GM19239 (cell line): ENCODE measurements around the gene CXorf38.
"Not testable (repeated sequence)": the region's sequence is repeated elsewhere in the genome, so short reads cannot be mapped to it uniquely, and the experiment has no call there.

Experiments
- DNase-seq: peaks from one replicate; pipeline ENCODE4 v3.0.0; 2011; ENCODE audit warnings: low spot score; ENCODE audit not compliant: insufficient read length
- FAIRE-seq: peaks from 2 replicates; lab custom pipeline; 2011; peaks lifted over from hg19 to GRCh38; lab: Jason Lieb, UNC

Gene CXorf38

DNA sequence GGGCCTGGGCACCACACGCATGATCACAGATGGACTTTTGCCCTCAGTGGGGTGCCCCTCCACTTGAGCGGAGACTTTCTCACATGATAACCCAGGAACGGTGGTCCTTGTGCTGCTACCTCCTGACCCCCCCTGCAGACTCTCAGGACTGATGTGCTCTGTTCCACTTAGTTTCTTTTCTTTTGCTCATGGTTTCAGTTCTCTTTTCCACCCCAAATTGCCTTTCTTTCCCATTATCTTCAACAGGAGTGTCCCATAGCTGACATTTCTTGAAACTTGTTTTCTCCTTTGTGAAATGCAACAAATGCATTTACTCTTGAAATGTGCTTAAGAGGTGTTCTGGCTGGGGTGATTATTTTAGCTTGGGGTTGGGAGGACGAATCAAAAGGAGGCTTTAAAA, 15.2 kb downstream of the CXorf38 start:
- FAIRE-seq = no peak

DNA sequence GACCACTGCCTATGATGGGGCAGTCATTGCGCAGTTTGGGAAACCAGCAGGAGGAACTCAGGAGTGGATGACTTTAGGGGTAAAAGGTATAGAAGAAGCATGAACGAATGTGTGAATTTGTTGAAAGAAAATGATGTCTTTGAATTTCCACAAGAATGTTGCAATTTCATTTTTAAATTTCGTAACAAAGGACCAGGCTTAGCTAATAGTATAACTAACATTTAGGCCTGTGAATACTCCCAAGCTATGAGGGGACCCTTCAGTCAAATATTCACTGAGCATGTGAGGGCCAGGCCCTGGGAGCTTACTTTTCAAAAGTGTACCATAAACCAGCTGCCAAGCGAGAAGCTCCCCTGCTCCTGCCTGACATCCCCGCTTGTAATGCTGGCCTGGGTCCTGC, 18.9 kb downstream of the CXorf38 start:
- DNase-seq (no peak), FAIRE-seq (no peak)

More for the DNA sequence above, 15.2 kb downstream of the CXorf38 start:
- no peak for DNase-seq

DNA sequence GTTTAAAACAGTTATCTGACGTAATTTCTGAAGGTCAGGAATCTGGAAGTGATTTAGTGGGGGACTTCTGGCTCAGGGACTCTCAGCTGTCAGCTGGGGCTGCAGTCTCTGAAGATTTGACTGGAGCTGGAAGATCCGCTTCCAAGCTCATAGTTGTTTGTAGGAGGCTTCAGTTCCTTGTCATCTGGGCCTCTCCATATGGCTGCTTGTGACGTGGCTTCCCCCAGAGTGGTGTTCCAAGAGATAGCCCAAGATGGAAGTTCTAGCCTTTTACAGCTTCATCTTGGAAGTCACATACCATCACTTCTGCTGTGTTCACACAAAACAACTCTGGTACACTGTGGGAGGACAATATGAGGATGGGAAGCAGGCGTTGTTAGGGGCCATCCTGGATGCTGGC, 22.1 kb downstream of the CXorf38 start:
- FAIRE-seq (no peak), DNase-seq (no peak)

DNA sequence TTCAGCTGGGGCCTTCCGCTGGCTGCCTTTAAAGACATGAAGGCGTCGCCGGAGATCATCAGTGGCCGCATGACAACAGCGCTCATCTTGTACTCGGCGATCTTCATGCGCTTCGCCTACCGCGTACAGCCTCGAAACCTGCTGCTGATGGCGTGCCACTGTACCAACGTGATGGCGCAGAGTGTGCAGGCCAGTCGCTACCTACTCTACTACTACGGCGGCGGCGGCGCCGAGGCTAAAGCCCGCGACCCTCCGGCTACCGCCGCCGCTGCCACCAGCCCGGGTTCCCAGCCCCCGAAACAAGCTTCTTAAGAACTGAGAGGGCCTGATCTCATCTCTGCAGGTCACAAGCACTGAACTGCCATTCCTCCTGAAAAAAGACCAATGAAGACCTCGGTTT, 23.7 kb downstream of the CXorf38 start:
- FAIRE-seq (no peak), DNase-seq (no peak)

GRCh38 chrX:40623139-40623536, 24.2 kb downstream of the CXorf38 start, which contains the start of gene MPC1L:
MPC1L (plus strand) TSS chrX:40623428; CDS start chrX:40623566, 138 bp downstream.
- no peak for DNase-seq
- FAIRE-seq = no peak

- FAIRE-seq (no peak), DNase-seq (no peak)
These were observed 24.8 kb downstream of the CXorf38 start for GRCh38 chrX:40622479-40623138.

DNA sequence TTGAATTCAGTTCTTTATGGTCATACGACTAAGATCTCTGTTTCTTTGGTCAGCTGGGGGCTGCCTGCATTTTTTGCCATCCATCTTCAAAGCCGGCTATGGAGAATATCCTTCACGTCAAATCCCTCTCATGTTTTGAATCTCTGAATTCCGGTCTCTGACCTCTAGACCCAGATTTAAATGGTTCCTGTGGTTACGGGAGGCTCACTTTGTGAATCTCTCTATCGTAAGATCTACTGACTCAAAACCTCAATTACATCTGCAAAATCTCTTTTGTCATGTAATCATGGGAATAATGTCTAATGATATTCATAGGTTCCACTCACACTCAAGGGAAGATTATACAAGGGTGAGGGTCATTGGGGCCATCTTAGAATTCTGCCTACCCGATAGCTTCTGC, 29.8 kb downstream of the CXorf38 start:
- FAIRE-seq (no peak), DNase-seq (no peak)

- no peak for DNase-seq
- FAIRE-seq = no peak
These were observed 31.4 kb downstream of the CXorf38 start for GRCh38 chrX:40615976-40616375.

- FAIRE-seq (no peak), DNase-seq (no peak)
These were observed 34.9 kb downstream of the CXorf38 start for GRCh38 chrX:40612511-40612910.

DNA sequence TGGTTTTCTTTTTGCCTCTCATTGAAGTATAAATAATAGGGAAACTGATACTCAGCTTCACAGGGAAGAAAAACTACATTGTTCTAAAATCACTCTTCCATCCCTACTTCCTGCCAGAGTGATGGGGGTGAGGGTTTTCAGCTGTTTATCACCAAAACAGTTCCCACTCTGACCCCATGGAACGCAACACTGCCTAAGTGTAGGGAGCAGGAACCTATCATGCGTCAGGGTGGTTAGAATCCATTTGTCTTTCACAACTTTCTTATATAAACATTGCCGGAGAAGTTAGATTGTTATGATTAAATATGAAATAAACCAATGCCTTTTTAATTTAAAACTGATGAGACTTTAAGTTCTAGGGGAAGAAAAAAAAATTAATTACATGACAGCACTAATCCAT, 40.0 kb downstream of the CXorf38 start:
- FAIRE-seq (peak; percentile 66), DNase-seq (no peak)

GRCh38 chrX:40603446-40603845, 43.9 kb downstream of the CXorf38 start:
- no peak for FAIRE-seq
- no peak for DNase-seq

GRCh38 chrX:40589616-40590321, 57.6 kb downstream of the CXorf38 start:
- not testable (repeated sequence) for DNase-seq, FAIRE-seq

GRCh38 chrX:40587623-40588022, 59.7 kb downstream of the CXorf38 start:
- not testable (repeated sequence) for DNase-seq, FAIRE-seq

GRCh38 chrX:40582811-40583210, 64.5 kb downstream of the CXorf38 start:
- FAIRE-seq (peak; percentile 14), DNase-seq (no peak)

DNA sequence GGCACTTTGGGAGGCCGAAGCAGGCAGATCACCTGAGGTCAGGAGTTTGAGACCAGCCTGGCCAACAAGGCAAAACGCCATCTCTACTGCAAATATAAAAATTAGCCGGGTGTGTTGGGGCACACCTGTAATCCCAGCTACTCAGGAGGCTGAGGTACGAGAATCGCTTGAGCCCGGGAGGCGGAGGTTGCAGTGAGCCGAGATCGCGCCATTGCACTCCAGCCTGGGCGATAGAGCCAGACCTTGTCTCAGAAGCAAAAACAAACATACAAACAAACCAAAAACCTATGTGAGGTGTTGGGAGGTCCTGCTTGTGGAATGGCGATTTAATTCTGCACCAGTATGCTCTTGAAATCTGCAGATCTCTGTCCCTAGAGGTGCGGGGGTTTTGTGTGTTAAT, 65.2 kb downstream of the CXorf38 start:
- DNase-seq, FAIRE-seq: not testable (repeated sequence)

DNA sequence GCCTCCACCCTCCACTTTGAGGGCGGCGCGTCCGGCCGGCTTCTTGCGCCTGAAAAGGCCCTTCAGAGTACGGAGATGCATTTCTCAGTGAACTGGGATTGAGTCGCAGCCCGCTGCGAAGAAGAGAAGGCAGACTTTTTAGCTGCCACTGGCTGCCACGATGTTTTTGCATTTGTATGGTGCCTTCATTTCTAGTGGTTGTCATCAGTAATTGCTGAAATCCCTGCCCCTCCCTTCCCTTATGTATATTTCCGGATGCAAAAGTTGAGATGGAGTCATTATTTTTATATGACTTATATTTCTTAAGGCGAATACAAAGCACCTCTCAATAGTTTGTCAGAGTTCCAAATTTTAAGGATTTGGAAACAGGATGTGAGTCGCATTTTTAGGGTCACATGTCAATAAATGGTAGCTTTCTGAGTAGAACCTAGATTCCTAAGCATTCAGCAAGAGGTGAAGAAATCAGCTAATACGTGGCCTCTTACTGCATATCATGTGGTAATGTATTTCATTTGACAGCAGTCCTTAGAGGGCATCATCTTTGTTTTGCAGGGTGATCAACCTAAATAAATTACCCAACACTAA, 65.9 kb downstream of the CXorf38 start:
- no peak for DNase-seq
- FAIRE-seq = no peak

- peak; percentile 67 for DNase-seq
- peak; percentile 92 for FAIRE-seq
These were observed 66.6 kb downstream of the CXorf38 start, which contains the start of gene ATP6AP2 for GRCh38 chrX:40580537-40581335. ATP6AP2 (plus strand) TSS chrX:40580970; CDS start chrX:40581066, 96 bp downstream.

GRCh38 chrX:40579900-40580536, 67.3 kb downstream of the CXorf38 start:
- no peak for FAIRE-seq

GRCh38 chrX:40579141-40579540, 68.2 kb downstream of the CXorf38 start:
- DNase-seq (no peak), FAIRE-seq (no peak)

More at GRCh38 chrX:40579900-40580536, 67.3 kb downstream of the CXorf38 start:
- DNase-seq = no peak
